ENCODE results near the gene SEMA3G. TPM values are rescaled to one million over a fixed set of nuclear protein-coding genes. Genes with fewer than 3 reads are reported as not detected.

Gene SEMA3G
- total and polyA plus RNA-seq, 4 donors, result 5.1 to 30.8 (median 14.9) TPM

GRCh38 chr3:52441772-52442332, 3.1 kb downstream of the SEMA3G start:
- Histone ChIP-seq H3K27ac (ENCODE audit: low read depth in 1 of 2, low read length in 1 of 2) (no peak overlapping the region), H3K4me1 (ENCODE audit: control insufficient read depth in 5 of 5, insufficient read depth in 5 of 5, low read length in 5 of 5) (peaks cover 0 to 17% (median 6%) of the 10 kb centered on the region in 5 donors), H3K9ac (ENCODE audit: insufficient read depth in 1 of 2, low read length in 2 of 2) (no peak overlapping the region), H3K4me3 (no peak overlapping the region), H3K27me3 (ENCODE audit: control insufficient read depth in 3 of 3, insufficient read depth in 3 of 3, low read length in 2 of 3) (no peaks in the 10 kb centered on the region), H3K36me3 (ENCODE audit: control insufficient read depth in 4 of 4, insufficient read depth in 4 of 4, low read length in 4 of 4) (peaks cover 0 to 2% (median 0%) of the 10 kb centered on the region in 4 donors), H3K9me3 (ENCODE audit: control insufficient read depth in 4 of 4, insufficient read depth in 3 of 4, low read length in 3 of 4) (no peaks in the 10 kb centered on the region)
- 85 to 91% methylated on average over 18 of the region's 18 CpGs for WGBS, 2 donors
- no peak for TF ChIP-seq CTCF (IDR thresholded peaks at IDR 0.05; ENCODE audit: control extremely low read depth, extremely low read depth)
- no peak for ATAC-seq (ENCODE audit: insufficient read depth, low FRiP score)
- DNase-seq, result no peak

GRCh38 chr3:52441091-52441771, 3.7 kb downstream of the SEMA3G start:
- Histone ChIP-seq H3K9ac (ENCODE audit: insufficient read depth in 1 of 2, low read length in 2 of 2) (no peak overlapping the region), H3K4me1 (ENCODE audit: control insufficient read depth in 5 of 5, insufficient read depth in 5 of 5, low read length in 5 of 5) (peaks cover 0 to 21% (median 12%) of the 10 kb centered on the region in 5 donors), H3K36me3 (ENCODE audit: control insufficient read depth in 4 of 4, insufficient read depth in 4 of 4, low read length in 4 of 4) (peaks cover 0 to 2% (median 0%) of the 10 kb centered on the region in 4 donors), H3K9me3 (ENCODE audit: control insufficient read depth in 4 of 4, insufficient read depth in 3 of 4, low read length in 3 of 4) (no peaks in the 10 kb centered on the region), H3K27me3 (ENCODE audit: control insufficient read depth in 3 of 3, insufficient read depth in 3 of 3, low read length in 2 of 3) (no peaks in the 10 kb centered on the region), H3K27ac (ENCODE audit: low read depth in 1 of 2, low read length in 1 of 2) (no peak overlapping the region), H3K4me3 (no peak overlapping the region)
- DNase-seq (no peak), ATAC-seq (ENCODE audit: insufficient read depth, low FRiP score) (no peak)
- 88 to 92% methylated on average over 20 to 23 of the region's 23 CpGs for WGBS, 2 donors
- no peak for TF ChIP-seq CTCF (IDR thresholded peaks at IDR 0.05; ENCODE audit: control extremely low read depth, extremely low read depth)

- H3K27me3 ChIP-seq (ENCODE audit: control insufficient read depth in 3 of 3, insufficient read depth in 3 of 3, low read length in 2 of 3), result no peaks in the 10 kb centered on the region
- no peak overlapping the region for H3K4me3 ChIP-seq
- ATAC-seq (ENCODE audit: insufficient read depth, low FRiP score), result no peak
- no peak overlapping the region for H3K9ac ChIP-seq (ENCODE audit: insufficient read depth in 1 of 2, low read length in 2 of 2)
- TF ChIP-seq CTCF (IDR thresholded peaks at IDR 0.05; ENCODE audit: control extremely low read depth, extremely low read depth), result no peak
- peaks cover 0 to 3% (median 0%) of the 10 kb centered on the region in 4 donors for H3K36me3 ChIP-seq (ENCODE audit: control insufficient read depth in 4 of 4, insufficient read depth in 4 of 4, low read length in 4 of 4)
- WGBS, 2 donors, result 93 to 95% methylated on average over 14 of the region's 14 CpGs
- no peak for DNase-seq
- no peak overlapping the region for H3K27ac ChIP-seq (ENCODE audit: low read depth in 1 of 2, low read length in 1 of 2)
- peaks cover 0 to 21% (median 14%) of the 10 kb centered on the region in 5 donors for H3K4me1 ChIP-seq (ENCODE audit: control insufficient read depth in 5 of 5, insufficient read depth in 5 of 5, low read length in 5 of 5)
- no peaks in the 10 kb centered on the region for H3K9me3 ChIP-seq (ENCODE audit: control insufficient read depth in 4 of 4, insufficient read depth in 3 of 4, low read length in 3 of 4)
Measured at GRCh38 chr3:52440671-52441070, 4.2 kb downstream of the SEMA3G start.
